GM19025 (cell line): ENCODE results near the gene CDK16.

Source experiments
- ATAC-seq: cut with Tn5 transposase; IDR thresholded peaks from one replicate; pipeline ENCODE4 v1.9.1; 2021; ENCODE audit warnings: mild to moderate bottlenecking, low read depth, moderate library complexity; ENCODE audit not compliant: unreplicated experiment

Gene CDK16

DNA sequence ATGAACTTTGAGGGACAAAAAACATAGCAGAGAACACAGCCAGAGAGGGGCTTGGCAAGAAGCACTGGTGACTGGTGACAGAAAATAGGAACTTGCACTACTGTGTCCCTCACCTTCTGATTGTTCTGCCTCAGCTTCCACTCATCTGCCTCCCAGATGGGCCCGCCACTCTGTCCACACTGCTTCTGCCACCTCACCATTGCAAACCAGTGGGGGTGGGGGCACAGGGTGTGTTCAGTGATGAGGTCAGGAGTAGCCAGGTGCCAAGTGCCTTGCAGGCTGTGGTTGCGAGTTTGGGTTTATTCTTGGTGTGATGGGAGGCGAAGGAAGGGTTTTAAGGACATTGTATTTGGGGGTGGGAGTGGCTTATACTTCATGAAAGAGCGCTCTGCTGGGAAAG lies 34.0 kb upstream of the CDK16 start:
- no peak for ATAC-seq

DNA sequence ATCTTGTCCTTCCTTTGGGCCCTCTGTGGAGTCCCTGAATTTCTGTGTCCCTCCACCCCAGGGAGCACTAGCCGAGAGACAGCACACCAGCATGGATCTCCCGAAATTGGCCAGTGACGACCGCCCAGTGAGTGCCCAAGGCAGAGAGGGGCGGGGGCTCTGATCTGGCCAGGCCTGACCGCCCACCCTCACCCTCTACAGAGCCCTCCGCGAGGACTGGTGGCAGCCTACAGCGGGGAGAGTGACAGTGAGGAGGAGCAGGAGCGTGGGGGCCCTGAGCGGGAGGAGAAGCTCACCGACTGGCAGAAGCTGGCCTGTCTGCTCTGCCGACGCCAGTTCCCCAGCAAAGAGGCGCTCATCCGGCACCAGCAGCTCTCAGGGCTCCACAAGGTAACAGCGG lies 33.2 kb upstream of the CDK16 start:
- ATAC-seq = no peak

DNA sequence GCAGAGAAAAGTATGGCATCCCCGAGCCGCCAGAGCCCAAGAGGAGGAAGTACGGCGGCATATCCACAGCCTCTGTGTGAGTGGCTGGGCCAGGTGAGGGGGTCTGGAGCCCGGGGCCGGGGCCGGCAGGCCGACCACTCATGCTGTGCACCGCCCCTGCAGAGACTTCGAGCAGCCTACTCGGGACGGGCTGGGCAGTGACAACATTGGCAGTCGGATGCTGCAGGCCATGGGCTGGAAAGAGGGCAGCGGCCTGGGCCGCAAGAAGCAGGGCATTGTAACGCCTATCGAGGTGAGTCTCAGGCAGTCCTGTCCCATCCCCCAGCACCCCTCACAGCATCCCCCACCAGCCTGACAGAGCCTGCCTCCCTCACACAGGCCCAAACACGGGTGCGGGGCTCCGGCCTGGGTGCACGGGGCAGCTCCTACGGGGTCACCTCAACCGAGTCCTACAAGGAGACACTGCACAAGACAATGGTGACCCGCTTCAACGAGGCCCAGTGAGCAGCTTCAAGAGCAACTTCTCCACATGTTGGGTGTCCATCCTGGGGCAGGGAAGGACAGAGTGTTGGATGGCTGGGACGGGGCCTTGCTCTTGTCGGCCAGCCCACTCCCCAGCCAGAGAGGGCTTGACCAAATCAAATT lies 32.3 kb upstream of the CDK16 start:
- ATAC-seq = no peak

DNA sequence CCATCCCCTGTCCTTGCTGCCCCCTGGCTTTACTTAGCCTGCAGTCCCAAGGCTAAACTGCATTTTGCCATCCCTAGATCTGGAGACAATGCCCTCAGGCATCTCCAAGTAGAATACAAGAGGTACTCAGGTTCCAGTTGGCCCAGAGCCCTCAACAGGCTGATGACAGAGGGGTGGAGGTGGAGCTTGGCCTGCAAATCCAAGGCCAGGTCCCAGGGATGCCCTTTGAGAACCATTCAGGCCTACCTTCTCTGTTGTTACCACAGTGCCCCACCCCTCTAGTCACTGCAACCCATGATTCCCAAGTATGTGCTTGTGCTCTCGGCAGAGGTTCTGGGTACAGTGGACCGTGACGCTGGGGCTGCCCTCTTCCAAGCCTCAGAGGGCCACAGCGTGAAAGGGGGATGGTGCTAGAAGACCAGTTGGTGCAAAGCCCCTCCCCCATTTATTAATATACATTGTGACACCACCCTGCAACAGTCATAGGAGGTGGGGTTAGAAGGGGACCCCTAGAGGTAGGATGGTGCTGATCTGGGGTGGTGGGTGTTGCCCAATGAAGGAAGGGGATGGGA lies 31.3 kb upstream of the CDK16 start:
- no peak for ATAC-seq

DNA sequence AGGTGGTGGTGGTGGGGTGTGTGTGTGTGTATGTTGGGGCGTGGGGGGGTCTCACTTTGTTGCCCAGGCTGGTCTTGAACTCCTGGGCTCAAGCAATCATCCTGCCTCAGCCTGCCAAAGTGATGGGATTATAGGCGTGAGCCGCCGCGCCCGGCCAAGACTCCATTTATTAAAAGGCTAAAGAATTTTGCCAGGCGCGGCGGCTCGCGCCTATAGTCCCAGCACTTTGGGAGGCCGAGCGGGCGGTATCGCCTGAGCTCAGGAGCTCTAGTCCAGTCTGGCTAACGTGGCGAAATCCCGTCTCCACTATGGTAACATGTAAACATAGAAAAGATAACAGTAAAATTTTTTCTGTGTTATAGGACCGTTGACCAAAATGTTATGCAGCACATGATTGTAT lies 28.6 kb upstream of the CDK16 start:
- ATAC-seq = no peak

DNA sequence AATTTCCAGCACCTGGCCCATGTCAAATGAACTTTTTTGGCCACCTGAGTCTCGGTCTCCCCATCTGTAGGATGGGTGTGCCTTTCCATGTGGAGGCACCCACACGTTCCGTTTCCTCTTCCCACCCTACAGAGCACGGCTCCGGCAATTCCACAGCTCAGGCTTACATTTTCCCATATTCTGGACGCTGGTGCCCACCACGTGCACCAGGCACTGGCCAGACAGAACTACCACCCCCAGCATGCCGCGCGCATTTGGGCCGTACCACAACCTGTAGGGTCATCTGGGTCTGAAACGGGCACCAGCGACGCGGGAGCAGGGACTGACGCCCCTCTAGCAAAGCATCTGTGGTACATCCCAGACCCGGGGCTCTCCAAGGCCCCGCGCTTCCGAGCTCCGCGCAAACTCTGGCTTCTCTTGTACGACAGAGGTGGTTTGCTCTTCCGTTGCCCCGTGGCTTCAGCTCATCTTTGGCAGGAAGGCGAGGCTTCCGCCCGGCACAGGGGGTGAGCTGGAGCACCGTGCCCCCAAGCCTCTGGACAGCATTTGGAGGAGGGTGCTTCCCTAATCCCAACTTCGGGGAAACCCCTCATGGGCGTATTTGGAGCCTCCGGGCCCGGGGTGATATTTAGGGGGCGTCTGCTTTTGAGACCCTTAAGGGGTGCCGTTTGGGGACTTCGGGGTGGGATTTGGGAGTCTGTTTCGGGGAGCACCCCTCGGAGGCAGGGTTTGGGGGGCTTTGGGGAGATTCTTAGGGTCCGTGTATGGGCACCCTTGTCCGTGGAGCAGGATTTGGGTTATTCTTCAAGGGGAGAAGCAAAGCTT lies 27.8 kb upstream of the CDK16 start:
- peak; percentile 62 for ATAC-seq

DNA sequence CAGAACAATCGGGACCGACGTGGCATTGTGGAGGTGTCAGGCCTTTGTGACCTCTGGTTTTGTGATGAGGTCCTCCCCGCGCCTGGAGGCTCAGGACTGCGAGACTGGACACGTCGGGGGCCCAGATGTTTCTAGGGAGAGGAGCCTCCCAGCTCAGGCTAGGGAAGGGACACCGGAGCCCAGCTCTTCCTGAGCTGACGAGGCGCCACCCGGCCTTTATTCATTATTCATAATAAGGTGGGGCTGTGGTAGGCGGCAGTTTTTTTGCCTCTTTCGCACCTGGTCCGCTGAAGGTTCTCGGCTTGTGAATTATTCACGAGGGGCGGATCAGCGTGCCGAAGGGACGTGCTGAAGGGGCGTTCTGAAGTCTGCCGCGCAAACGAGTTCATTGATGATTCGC lies 27.1 kb upstream of the CDK16 start:
- ATAC-seq = no peak

DNA sequence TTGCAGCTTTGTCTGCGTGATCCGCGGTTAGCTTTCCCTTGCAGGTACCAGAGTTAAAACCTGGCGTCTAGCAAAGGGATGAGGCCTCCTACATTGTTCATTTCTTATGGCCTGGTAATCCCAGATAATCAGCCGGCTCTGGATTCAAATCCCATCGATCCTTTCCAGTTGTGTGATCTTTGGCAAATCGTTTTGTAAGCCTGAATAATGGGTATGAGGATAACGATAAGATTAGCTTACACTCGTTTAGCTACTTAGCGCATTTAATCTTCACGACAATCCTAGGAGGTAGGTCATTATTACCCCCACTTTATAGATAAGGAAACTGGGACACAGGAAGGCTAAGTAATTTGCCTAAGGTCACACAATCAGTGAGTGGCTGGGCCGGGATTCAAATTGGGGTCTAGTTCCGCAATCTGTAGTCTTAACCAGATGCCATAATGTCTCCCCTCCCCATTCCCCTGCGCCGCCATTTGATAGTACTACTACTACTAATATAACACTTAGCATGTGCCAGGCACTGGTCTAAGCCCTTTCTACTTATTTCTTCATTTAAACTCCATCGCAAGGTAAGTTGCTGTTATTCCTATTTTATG lies 26.6 kb upstream of the CDK16 start:
- ATAC-seq = no peak

DNA sequence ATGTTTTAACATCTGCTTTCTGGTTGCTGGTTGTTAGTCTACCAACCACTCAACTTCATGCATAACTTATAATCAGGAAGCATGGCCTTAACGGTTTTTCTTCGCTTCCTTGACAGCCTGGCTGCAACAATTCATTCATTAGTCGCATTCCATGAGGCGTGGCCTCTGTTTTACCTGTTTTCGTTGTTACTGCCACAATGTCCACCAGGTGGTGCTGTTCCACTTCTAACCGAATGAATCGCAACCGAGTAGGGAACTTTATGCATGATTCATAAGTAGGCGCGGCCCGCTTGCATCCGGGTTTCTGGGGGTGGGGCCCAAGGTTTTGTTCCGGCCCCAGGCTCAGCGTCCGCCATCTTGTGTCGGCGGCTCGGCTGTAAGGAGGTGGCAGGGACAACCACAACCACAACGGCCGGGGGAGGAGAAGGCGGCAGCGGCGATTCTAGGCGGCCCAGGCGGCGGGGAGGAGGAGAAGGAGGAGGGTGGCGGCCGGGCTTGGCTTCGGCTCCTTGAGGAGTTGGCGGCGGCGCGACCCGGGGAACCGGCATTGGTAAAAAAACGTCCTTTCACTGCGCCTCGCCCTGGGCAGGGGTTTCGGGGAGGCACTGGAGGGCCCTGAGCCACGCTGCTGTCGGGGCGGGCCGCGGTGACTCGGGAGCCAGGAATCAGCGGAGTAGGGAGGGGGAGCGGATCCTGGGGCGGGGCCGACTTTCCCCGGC lies 24.8 kb upstream of the CDK16 start, which contains the start of gene UBA1:
TSS of gene UBA1 (plus strand) at position 355 of the 719 bp plus-strand sequence. CDS start 4,974 bp downstream, outside the sequence.
- peak; percentile 49 for ATAC-seq

DNA sequence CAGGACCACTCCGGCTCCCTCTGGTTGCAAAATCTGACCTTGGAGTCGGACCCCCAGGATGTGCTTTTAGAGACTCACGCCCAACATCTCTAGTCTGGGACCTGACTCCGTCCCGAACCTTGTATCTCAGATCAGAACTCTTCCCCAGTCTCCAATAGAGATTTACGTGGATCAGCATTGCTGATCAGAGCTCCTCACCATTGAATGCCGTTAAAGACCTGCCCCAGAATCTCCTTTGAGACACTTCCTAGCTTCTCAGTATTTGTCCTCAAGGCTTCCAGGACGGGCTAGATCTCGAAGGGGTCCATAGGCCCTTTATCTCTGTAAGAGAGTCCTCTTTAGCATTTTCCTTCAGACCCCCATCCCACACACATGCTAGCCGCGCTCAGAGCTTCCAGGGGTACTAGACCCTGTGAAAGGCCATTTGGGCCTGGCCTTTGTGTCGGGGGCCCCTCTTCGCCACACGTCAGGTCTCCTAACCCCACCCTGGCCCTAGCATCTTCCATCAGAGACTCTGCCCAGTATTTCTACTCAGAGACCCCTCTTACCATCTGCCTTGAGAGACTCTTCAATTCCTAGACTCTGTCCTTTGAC lies 24.2 kb upstream of the CDK16 start:
- no peak for ATAC-seq

DNA sequence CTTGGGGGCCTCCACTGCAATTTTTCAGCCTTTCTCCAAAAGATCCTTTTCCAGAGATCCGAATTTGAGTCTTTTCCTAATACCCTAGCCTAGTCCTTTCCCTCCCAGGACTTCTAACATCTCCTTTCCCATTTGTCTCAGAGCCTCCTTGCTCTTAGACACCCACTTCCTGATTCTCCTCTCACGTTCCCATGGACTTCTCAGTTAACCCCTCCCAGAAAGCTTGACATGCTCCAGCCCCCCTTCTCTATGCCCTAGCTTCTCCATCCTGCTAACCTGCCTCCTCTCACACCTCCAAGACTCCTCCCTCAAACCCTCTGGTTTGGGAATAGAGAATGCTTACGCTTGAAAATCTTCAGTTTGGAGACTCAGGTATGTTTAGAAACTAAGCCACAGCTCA lies 22.4 kb upstream of the CDK16 start:
- ATAC-seq = no peak

DNA sequence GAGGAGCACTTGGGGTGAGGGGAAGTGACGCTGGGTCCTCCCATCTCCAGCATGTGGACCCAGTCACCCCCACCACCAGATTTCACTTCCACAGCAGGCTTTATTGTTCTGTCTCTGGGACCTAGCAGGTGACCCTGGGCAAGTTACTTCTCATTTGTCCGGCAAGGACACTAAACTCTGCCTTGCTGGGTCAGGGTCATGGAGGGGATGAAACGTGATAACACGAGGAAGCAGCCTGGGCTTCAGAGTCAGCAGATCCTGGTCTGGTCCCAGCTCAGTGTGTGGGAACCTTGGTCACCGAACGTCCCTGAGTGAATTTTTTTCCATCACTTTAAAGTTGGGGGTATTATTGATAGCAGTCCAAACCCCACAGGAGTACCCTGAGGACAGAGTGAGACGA lies 21.0 kb upstream of the CDK16 start:
- no peak for ATAC-seq

DNA sequence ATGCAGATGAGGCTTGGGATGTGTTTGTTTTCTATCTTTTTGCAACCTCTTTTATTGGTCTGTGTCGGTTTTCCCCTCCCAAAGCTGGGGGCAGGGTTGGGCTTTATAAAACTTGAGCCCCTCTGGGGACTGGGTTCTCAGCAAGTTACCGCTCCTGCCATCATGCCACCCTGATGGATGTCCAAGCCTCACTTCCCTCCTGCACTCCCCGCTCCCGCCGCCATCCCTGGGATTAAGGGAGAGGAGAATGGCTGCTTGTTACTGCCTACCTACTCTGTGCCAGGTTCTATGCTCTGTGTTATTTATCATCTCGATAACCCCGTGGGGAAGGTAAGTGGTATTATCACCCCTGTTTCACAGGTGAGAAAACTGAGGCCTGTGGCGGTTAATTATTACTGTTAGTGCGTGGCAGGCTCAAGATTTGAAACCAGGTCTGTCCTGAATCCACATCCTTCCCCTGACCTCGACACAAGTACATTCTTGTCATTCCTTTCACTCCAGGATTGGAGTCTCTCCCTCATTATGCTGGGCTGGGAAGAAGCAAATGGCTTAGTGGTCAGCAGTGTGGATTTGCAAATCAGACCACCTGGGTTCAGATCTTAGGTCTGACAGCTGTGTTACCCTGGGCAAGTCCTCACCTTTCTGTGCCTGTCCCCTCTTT lies 20.3 kb upstream of the CDK16 start:
- ATAC-seq = no peak

DNA sequence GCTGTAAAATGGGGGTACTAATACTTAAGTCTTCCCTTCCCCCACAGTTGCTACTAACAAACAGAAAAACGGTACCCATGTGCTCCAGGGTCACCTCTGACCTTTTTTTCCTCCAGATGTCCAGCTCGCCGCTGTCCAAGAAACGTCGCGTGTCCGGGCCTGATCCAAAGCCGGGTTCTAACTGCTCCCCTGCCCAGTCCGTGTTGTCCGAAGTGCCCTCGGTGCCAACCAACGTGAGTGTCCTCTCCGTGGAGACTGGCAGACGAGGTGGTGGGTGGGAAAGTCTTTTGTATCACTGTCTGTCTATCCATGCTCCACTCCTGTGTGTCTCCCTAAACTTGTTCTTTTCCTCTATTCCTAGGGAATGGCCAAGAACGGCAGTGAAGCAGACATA lies 19.8 kb upstream of the CDK16 start:
- ATAC-seq = no peak

DNA sequence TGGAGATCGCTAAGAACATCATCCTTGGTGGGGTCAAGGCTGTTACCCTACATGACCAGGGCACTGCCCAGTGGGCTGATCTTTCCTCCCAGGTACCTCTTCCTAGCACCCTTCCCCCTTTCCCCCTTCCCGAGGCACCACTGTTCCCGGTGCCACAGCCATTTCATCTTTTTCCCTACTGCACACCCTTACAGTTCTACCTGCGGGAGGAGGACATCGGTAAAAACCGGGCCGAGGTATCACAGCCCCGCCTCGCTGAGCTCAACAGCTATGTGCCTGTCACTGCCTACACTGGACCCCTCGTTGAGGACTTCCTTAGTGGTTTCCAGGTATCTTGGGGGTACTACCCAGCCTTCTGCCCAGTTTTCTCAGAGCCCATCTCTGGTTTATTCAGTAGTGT lies 19.2 kb upstream of the CDK16 start:
- ATAC-seq = no peak

DNA sequence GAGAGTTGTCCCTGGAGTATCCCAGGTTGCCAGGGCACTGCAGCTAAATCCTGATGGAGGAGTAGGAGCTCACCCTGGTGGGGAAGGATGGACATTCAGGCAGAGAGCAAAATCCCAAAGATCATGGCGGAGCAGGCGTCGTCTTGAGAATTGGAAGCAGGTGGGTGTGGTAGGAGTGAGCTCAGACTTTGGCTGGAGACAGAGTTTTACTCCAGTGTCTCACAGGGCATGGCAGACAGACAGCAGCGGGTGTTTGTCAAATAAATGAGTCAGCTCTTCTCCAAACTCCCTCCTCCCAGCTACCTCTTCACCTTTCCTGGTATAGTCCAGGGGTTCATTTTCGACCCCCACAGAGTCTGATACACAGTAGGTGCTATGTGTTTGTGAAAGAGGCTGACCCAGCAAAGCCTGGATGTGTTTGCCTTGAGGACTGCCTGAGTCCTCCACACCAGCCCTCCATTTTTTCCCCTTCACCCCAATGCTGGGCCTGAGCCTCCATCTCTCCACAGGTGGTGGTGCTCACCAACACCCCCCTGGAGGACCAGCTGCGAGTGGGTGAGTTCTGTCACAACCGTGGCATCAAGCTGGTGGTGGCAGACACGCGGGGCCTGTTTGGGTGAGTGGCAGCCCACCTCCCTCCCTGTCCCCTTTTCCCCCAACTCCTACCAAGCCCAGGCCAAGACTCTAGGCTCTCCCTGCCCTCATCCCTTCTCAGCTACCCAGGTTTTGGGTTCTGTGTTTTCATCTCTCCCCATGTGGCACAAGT lies 17.9 kb upstream of the CDK16 start:
- ATAC-seq = no peak

DNA sequence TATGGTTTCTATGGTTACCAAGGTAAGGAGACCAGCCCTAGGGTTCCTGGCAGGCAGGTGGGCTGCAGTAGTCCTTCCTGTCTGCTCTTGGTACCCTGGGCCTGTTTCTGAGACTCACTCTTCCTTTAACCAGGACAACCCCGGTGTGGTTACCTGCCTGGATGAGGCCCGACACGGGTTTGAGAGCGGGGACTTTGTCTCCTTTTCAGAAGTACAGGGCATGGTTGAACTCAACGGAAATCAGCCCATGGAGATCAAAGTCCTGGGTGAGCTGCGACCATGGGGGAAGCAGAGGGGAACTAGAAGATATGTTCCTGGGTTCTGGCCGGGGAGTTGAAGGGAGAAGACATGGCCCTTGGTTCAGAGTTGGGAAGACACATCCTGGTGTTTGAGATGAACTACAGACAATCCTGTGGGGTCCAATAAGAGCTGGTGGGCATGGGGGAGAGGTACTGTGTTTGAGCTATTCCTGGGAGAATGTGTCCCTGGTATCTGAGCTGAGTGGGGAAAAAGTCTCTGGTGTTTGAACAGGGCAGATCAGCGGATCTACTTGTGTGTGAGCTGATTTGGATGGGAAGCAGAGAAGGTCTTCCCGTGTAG lies 17.0 kb upstream of the CDK16 start:
- ATAC-seq = no peak

DNA sequence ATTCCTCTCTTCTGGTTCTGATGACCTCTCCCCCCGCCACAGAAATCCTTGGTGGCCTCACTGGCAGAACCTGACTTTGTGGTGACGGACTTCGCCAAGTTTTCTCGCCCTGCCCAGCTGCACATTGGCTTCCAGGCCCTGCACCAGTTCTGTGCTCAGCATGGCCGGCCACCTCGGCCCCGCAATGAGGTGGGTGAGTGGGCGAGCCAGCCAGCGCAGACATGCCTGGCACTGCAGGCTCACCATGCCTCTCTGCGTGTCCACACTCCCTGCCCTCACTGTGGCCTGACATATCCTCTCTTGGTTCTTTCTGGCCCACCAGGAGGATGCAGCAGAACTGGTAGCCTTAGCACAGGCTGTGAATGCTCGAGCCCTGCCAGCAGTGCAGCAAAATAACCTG lies 16.2 kb upstream of the CDK16 start:
- ATAC-seq = no peak

DNA sequence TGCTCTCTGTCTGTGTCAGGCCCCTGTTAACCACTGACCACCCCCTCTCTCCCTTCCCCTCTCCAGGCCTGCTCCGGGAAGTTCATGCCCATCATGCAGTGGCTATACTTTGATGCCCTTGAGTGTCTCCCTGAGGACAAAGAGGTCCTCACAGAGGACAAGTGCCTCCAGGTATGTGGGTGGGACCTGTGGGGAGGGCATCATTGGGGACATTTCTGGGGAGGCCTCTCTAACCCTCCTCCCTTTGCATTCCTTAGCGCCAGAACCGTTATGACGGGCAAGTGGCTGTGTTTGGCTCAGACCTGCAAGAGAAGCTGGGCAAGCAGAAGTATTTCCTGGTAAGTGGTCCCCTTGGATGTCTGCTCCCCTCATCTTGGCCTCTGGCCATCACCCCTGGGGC lies 15.6 kb upstream of the CDK16 start:
- no peak for ATAC-seq
